Renal pelvis (tissue), 12 donors: ENCODE measurements around the gene TAF4. TPM values are rescaled to one million over a fixed set of nuclear protein-coding genes. Genes with fewer than 3 reads are reported as not detected.

Experiments
- DNase-seq: peaks from one replicate; pipeline ENCODE4 v3.0.0-alpha.2; 2013
- long read RNA-seq, 16 experiments: transcript quantifications; one replicate each; lab custom pipeline, GENCODE V29; 2026
- polyA plus RNA-seq, 3 donors: library from polyadenylated mRNA; unstranded; fragments of 120-200 nt; gene quantifications; one replicate each; pipeline ENCODE4 v1.2.1, GENCODE V29; 2013; ENCODE audit not compliant: insufficient read length in 3 of 3

TAF4 gene, protein sequence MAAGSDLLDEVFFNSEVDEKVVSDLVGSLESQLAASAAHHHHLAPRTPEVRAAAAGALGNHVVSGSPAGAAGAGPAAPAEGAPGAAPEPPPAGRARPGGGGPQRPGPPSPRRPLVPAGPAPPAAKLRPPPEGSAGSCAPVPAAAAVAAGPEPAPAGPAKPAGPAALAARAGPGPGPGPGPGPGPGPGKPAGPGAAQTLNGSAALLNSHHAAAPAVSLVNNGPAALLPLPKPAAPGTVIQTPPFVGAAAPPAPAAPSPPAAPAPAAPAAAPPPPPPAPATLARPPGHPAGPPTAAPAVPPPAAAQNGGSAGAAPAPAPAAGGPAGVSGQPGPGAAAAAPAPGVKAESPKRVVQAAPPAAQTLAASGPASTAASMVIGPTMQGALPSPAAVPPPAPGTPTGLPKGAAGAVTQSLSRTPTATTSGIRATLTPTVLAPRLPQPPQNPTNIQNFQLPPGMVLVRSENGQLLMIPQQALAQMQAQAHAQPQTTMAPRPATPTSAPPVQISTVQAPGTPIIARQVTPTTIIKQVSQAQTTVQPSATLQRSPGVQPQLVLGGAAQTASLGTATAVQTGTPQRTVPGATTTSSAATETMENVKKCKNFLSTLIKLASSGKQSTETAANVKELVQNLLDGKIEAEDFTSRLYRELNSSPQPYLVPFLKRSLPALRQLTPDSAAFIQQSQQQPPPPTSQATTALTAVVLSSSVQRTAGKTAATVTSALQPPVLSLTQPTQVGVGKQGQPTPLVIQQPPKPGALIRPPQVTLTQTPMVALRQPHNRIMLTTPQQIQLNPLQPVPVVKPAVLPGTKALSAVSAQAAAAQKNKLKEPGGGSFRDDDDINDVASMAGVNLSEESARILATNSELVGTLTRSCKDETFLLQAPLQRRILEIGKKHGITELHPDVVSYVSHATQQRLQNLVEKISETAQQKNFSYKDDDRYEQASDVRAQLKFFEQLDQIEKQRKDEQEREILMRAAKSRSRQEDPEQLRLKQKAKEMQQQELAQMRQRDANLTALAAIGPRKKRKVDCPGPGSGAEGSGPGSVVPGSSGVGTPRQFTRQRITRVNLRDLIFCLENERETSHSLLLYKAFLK
- 10 to 100 TPM; 19.6 to 20.4 (median 20.3) TPM for polyA plus RNA-seq
- long read RNA-seq, donor 1, partial matches to known transcripts = 0 of 3 reads
- long read RNA-seq, donor 1, other reads (novel, unspliced or antisense) = 0 of 3 reads
- long read RNA-seq, donor 2, partial matches to known transcripts = 0 of 2 reads
- long read RNA-seq, donor 2, other reads (novel, unspliced or antisense) = 0 of 2 reads
- long read RNA-seq, donor 3, partial matches to known transcripts = 0 of 1 reads
- long read RNA-seq, donor 3, other reads (novel, unspliced or antisense) = 0 of 1 reads
- long read RNA-seq, donor 4, full-length matches to known transcripts = 2 of 2 reads
- long read RNA-seq, donor 4, partial matches to known transcripts = 0 of 2 reads
- long read RNA-seq, donor 4, other reads (novel, unspliced or antisense) = 0 of 2 reads
- long read RNA-seq, donor 5, full-length matches to known transcripts = 2 of 2 reads
- long read RNA-seq, donor 5, partial matches to known transcripts = 0 of 2 reads
- long read RNA-seq, donor 5, other reads (novel, unspliced or antisense) = 0 of 2 reads
- long read RNA-seq, donor 6, partial matches to known transcripts = 0 of 1 reads
- long read RNA-seq, donor 6, other reads (novel, unspliced or antisense) = 0 of 1 reads
- long read RNA-seq, donor 7, full-length matches to known transcripts = 4 of 4 reads
- long read RNA-seq, donor 7, partial matches to known transcripts = 0 of 4 reads
- long read RNA-seq, donor 7, other reads (novel, unspliced or antisense) = 0 of 4 reads
- long read RNA-seq, donor 8, partial matches to known transcripts = 0 of 2 reads
- long read RNA-seq, donor 8, other reads (novel, unspliced or antisense) = 0 of 2 reads
- long read RNA-seq, donor 9, full-length matches to known transcripts = 2 of 2 reads
- long read RNA-seq, donor 9, partial matches to known transcripts = 0 of 2 reads
- long read RNA-seq, donor 9, other reads (novel, unspliced or antisense) = 0 of 2 reads
- long read RNA-seq, donor 10, partial matches to known transcripts = 0 of 1 reads
- long read RNA-seq, donor 10, other reads (novel, unspliced or antisense) = 0 of 1 reads
- long read RNA-seq, donor 11 = 0 reads
- long read RNA-seq, donor 12 = 0 reads
- long read RNA-seq, donor 13, partial matches to known transcripts = 5 of 7 reads
- long read RNA-seq, donor 13, other reads (novel, unspliced or antisense) = 0 of 7 reads
- long read RNA-seq, donor 14, full-length matches to known transcripts = 1 of 206 reads
- long read RNA-seq, donor 14, partial matches to known transcripts = 186 of 206 reads
- long read RNA-seq, donor 14, other reads (novel, unspliced or antisense) = 19 of 206 reads
- long read RNA-seq, donor 15, full-length matches to known transcripts = 4 of 11 reads
- long read RNA-seq, donor 15, partial matches to known transcripts = 7 of 11 reads
- long read RNA-seq, donor 15, other reads (novel, unspliced or antisense) = 0 of 11 reads
- long read RNA-seq, donor 16, partial matches to known transcripts = 0 of 1 reads
- long read RNA-seq, donor 16, other reads (novel, unspliced or antisense) = 0 of 1 reads

DNA sequence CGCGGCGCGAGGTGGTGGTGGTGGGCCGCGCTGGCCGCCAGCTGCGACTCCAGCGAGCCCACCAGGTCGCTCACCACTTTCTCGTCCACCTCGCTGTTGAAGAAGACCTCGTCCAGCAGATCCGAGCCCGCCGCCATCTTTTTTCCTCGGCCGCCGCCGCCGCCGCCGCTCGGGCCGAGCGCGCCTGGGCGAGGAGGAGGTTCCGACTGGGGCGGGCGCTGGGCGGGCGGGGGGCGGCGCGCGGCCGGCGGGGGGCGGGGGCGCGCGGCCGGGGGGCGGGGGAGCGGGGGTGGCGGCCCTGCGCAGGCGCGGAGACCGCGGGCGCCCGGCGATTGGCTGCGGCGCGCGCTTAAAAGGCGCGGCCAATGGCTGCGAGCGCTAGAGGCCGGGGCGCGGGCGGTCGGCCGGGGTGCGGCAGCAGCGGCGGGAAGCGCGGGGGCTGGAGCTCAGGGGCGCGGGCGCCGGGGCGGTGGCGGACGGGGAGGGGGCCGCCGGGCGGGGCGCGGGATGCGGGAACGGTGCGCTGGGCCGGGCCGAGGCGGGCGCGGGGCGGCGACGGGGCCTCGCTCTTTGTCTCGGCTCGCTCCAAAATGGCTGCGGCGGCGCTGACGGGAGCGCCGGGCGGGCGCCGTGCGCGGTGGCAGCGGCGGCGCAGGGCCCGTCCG is at the start of gene TAF4:
TSS of gene TAF4 (minus strand) at position 208 of the 665 bp plus-strand sequence. CDS start at position 137, 71 bp downstream.
- DNase-seq = no peak

DNA sequence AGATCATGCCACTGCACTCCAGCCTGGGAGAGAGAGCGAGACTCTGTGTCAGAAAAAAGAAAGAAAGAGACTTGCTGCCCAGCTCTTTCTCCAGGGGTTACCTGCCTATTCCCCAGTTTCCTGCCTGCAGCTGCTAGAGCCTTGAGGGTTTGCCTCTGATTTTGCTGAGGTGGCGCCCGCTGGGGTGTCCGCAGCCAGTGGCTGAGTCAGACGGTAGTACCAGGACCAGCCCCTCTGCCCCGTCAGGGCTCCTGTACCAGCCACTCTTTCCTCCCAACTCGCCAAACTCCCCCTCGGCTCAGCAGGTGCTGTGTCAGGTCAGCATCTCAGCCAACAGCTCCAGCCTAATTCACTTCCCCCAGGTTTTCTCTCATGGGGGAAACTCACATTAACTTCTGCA is 49.2 kb upstream of the TAF4 start:
- no peak for DNase-seq

DNA sequence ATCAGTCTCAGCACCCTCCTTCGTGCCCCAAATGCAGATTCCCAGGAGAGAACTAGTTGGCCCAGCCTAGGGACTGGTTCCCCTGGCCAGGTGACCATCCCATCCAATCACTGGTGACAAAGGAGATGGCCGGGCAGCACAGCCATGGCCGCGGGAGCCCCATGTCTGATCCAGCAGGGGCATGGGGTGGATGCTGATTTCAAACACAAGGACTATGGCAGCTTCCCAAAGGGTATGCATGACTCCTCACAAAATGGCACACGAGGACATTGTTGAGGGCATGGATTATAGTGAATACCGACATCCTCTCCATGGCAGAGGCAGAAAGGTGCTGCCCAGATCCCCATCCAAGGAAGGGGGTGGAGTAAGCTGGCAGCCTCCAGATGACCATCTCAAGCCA is 46.7 kb upstream of the TAF4 start:
- no peak for DNase-seq

GRCh38 chr20:62111148-62111547 is 45.5 kb upstream of the TAF4 start:
- no peak for DNase-seq

GRCh38 chr20:62105592-62105991 is 39.9 kb upstream of the TAF4 start:
- no peak for DNase-seq

- DNase-seq = no peak
These were observed 39.2 kb upstream of the TAF4 start for GRCh38 chr20:62104791-62105345.

- no peak for DNase-seq
These were observed 38.6 kb upstream of the TAF4 start for GRCh38 chr20:62104234-62104789.

DNA sequence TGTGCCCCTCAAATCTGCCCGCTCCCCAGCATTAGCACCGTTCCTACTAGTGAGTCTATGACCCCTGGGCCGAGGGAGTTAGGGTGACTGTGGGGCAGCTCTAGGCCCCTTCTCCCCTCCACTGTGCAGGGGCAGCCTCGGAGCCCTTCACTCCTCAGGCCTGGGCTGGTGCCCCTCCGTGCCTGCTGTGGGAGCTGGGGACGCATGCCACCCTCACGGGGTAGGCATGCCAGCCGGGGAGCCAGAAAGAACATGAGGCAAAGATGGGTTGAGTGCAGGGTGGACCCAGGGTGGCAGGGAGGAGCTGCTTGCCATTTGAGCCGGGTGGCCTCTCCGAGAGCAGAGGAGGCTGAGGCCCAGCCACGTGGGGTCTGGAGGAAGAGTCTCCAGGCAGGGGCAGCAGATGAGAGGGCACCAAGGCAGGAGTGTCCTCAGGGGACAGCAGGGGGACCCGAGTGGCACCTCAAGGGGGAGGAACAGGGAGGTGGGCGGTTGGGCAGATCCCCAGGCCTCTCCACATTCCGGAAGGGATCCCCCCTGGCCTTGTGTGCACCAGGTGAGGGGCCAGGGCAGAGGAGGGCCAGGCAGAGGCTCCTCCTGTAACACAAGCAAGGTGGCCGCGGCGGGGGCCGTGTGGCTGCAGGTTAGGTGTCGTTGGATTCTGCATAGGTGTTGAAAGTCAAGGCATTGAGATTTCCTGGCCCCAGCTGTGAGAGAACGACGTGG is 38.0 kb upstream of the TAF4 start:
- DNase-seq = no peak

DNA sequence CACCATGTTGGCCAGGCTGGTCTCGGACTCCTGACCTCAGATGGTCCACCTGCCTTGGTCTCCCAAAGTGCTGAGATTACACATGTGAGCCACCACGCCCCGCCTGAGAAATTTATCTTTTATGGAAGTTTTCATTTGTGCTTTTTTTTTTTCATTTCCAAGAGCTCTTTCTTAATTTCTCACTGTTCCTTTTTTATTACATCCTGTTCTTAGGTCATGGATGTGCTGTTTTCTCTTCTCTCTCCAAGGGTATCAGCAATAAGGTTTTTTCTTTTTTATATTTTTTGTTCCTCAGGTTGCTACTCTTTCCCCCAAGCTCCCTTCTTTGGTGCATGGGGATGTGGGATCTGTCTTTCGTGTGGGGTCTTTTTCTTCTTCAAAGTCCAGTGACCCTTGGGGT is 35.4 kb upstream of the TAF4 start:
- no peak for DNase-seq

- DNase-seq = no peak
These were observed 32.3 kb upstream of the TAF4 start for GRCh38 chr20:62097881-62098407.

- no peak for DNase-seq
These were observed 31.0 kb upstream of the TAF4 start for GRCh38 chr20:62096421-62097380.

- DNase-seq = no peak
These were observed 23.7 kb upstream of the TAF4 start for GRCh38 chr20:62089393-62089792.

DNA sequence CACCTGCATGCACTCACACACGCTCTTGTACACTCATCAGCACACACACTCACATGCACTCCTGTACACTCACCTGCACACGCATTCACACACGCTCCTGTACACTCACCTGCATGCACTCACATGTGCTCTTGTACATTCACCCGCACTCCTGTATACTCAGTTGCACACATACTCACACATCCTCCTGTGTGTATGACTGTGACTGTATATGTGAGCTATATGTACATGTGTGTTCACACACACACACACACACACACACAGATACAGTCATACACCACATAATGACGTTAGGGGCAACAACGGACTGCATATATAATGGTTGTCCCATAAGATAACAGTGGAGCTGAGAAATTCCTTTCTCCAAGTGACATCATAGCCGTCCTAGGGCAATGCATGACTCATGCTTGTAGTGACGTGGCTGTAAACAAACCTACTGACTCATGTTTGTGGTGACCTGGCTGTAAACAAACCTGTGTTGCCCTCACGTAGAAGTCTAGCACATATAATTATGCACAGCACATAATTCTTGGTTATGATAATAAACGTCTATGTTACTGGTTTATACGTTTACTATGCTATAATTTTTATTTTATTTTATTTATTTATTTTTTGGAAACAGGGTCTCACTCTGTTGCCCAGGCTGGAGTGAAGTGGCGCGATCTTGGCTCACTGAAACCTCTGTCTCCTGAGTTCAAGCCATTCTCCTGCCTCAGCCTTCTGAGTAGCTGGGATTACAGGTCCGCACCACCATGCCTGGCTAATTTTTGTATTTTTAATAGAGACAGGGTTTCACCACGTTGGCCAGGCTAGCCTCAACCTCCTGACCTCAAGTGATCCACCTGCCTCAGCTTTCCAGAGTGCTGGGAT is 22.8 kb upstream of the TAF4 start:
- DNase-seq = no peak

- DNase-seq = no peak
These were observed 22.0 kb upstream of the TAF4 start for GRCh38 chr20:62087632-62088031.

- no peak for DNase-seq
These were observed 21.5 kb upstream of the TAF4 start for GRCh38 chr20:62087227-62087626.
